COLO668 (cell line): ENCODE measurements around the gene TARS3.

Experiments used
- DNase-seq: peaks from one replicate; lab custom pipeline; 2025; ENCODE audit not compliant: unreplicated experiment; lab: John Stamatoyannopoulos, UW

TARS3 gene

GRCh38 chr15:101625980-101626379, 98.3 kb downstream of the TARS3 start:
- no peak for DNase-seq

- no peak for DNase-seq
Observed at GRCh38 chr15:101625184-101625583, 99.1 kb downstream of the TARS3 start.

GRCh38 chr15:101623367-101624304, 100.6 kb downstream of the TARS3 start:
- DNase-seq = no peak

GRCh38 chr15:101621961-101622360, 102.3 kb downstream of the TARS3 start:
- DNase-seq = no peak

- no peak for DNase-seq
Observed at GRCh38 chr15:101620671-101621070, 103.6 kb downstream of the TARS3 start.

- no peak for DNase-seq
Observed at GRCh38 chr15:101619615-101619865, 104.7 kb downstream of the TARS3 start.

GRCh38 chr15:101618851-101619614, 105.2 kb downstream of the TARS3 start:
- no peak for DNase-seq

GRCh38 chr15:101618076-101618475, 106.2 kb downstream of the TARS3 start:
- DNase-seq = no peak

GRCh38 chr15:101617390-101617965, 106.8 kb downstream of the TARS3 start:
- DNase-seq = no peak

- peak; percentile 31 for DNase-seq
Observed at GRCh38 chr15:101615986-101616848, 108.1 kb downstream of the TARS3 start.

- DNase-seq = no peak
Observed at GRCh38 chr15:101615414-101615985, 108.8 kb downstream of the TARS3 start.

- DNase-seq = no peak
Observed at GRCh38 chr15:101614761-101615160, 109.5 kb downstream of the TARS3 start.

GRCh38 chr15:101614001-101614585, 110.2 kb downstream of the TARS3 start:
- peak; percentile 52 for DNase-seq

- DNase-seq = peak; percentile 81
Observed at GRCh38 chr15:101613130-101614000, 110.9 kb downstream of the TARS3 start.

- DNase-seq = no peak
Observed at GRCh38 chr15:101612676-101613075, 111.6 kb downstream of the TARS3 start.

GRCh38 chr15:101611580-101612299, 112.5 kb downstream of the TARS3 start:
- no peak for DNase-seq

GRCh38 chr15:101611007-101611406, 113.3 kb downstream of the TARS3 start:
- DNase-seq = no peak

- no peak for DNase-seq
Observed at GRCh38 chr15:101610611-101611000, 113.7 kb downstream of the TARS3 start.
